ENCODE measurements around the gene ACAA1.

Gene ACAA1

DNA sequence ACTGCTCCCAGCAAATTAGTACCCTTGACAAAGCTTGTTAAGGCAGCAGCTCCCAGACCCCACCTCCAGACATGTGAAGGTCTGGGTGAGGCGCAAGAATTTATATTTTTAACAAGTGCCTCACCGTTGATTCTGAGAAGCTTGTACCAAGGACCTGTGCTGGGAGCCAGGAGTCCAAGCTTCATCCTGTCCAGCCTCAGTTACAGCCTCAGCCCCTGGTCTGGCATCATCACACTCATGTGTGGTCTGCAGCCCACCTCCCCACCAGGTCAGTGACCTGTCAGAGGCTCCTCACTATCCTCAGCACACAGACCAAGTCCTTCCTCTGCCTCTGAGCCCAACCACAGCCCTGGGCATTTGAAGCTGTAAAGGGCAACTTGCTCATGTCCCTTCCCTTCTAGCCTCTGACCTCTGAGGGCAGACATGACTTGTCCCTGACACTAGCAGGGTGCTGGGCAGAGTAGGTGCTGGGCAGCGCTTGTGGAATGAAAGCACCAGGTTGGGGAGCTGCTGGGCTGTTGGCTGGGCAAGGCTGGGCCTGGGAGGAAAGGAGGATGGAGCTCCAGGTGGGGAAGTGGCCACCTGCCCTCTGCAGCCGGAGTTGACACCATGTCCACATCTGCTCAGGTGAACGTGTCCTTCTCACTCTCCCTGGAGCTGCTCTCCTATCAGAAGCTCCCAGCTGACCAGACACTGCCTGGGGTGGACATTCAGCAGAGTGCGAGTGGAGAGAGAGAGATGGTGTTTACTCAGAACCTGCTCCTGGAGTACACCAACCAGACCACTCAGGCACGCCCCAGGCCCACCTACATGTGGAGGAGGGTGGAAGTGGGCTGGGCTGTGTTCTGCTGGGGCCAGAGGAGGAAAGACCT lies 16.9 kb downstream of the ACAA1 start:
- no peak for DNase-seq (ENCODE audit: low read depth, low spot score)
- H3K4me3 ChIP-seq (ENCODE audit: low read depth, low read length), result no peak overlapping the region
- in situ Hi-C loops (cut with HindIII; ENCODE audit: low sequenced_read_pairs), result no loop called here
- no peak for TF ChIP-seq CTCF (IDR thresholded peaks at IDR 0.05; ENCODE audit: low read depth, low read length)

DNA sequence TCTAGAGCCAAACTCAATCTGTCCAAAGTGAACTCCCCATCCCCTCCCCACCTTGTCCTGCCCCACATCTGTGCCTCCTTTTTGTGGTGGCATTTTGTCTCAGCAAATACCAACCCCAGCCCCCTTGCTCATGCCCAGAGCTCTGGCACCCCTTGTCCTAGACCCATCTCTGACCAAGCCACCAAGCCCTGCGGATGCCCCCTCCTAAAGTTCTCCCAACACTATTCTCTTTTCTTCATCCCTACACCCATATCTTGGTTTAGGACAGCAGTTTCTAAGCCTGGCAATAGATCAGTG lies 17.7 kb downstream of the ACAA1 start:
- no peak overlapping the region for H3K4me3 ChIP-seq (ENCODE audit: low read depth, low read length)
- TF ChIP-seq CTCF (IDR thresholded peaks at IDR 0.05; ENCODE audit: low read depth, low read length), result no peak
- in situ Hi-C loops (cut with HindIII; ENCODE audit: low sequenced_read_pairs), result no loop called here
- DNase-seq (ENCODE audit: low read depth, low spot score), result no peak

DNA sequence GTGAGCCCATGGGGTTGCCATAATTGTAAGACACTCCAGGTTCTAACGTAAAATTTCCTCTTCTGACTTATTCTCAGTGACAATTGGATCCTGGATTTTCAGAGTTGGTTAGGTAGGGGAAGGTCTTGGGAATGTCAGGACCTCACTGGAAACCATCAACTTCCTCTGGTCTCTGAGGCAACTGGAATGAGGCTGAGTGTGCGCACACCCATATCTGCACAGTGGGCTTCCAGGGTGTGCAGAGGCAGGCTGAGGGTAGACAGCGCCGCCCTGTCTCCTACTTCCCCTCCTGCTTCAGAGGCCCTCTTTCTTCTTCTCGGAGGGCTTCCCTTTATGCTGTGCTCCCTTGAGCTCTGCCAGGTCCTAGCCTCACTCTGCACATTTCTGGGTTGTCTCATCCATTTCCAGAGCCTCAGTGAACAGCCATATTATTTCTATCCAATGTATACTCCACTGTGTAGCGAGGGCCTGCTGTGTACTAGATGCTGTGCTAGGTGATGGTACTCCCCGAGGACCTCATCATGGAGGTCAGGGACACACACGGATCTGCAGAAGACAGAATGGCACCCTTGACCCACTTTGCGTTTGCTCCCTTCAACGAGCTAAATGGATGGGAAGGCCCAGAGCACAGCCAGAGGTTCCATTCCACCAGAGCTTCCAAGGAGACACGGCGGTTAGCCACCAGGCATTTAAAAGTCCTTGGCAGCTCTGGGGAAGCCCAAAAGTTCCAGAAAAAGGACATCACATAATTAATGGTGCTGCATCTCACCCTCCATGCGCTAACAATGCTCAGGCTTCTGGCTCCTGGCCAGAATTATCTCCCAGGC lies 18.3 kb downstream of the ACAA1 start:
- in situ Hi-C loops (cut with HindIII; ENCODE audit: low sequenced_read_pairs), result no loop called here
- TF ChIP-seq CTCF (IDR thresholded peaks at IDR 0.05; ENCODE audit: low read depth, low read length), result no peak
- DNase-seq (ENCODE audit: low read depth, low spot score), result no peak
- H3K4me3 ChIP-seq (ENCODE audit: low read depth, low read length), result no peak overlapping the region

- DNase-seq (ENCODE audit: low read depth, low spot score), result peak; percentile 49
- in situ Hi-C loops (cut with HindIII; ENCODE audit: low sequenced_read_pairs), result no loop called here
- peak; percentile 84 for TF ChIP-seq CTCF (IDR thresholded peaks at IDR 0.05; ENCODE audit: low read depth, low read length)
- H3K4me3 ChIP-seq (ENCODE audit: low read depth, low read length), result no peak overlapping the region
These were observed 19.0 kb downstream of the ACAA1 start for GRCh38 chr3:38117748-38118420.

- no peak overlapping the region for H3K4me3 ChIP-seq (ENCODE audit: low read depth, low read length)
- no peak for TF ChIP-seq CTCF (IDR thresholded peaks at IDR 0.05; ENCODE audit: low read depth, low read length)
- in situ Hi-C loops (cut with HindIII; ENCODE audit: low sequenced_read_pairs), result no loop called here
- DNase-seq (ENCODE audit: low read depth, low spot score), result no peak
These were observed 19.7 kb downstream of the ACAA1 start for GRCh38 chr3:38117163-38117716.

GRCh38 chr3:38116471-38117162 lies 20.3 kb downstream of the ACAA1 start:
- no peak overlapping the region for H3K4me3 ChIP-seq (ENCODE audit: low read depth, low read length)
- DNase-seq (ENCODE audit: low read depth, low spot score), result no peak
- in situ Hi-C loops (cut with HindIII; ENCODE audit: low sequenced_read_pairs), result no loop called here
- TF ChIP-seq CTCF (IDR thresholded peaks at IDR 0.05; ENCODE audit: low read depth, low read length), result no peak

All from astrocyte of the spinal cord (primary cell).